Right lobe of liver (tissue), 4 donors: ENCODE measurements around the gene ROCK2.

Experiments
- CTCF ChIP-seq, 4 donors: fragments of 200-600 bp in 3 of 4; fragments of 450-650 bp in 1 of 4; IDR thresholded peaks; one replicate each; pipeline versions ENCODE4 v1.5.1 to v1.8.0; 2016 to 2022; ENCODE audit warnings: antibody characterized with exemption in 4 of 4, mild to moderate bottlenecking in 2 of 4
- POLR2A ChIP-seq: fragments of 450-650 bp; IDR thresholded peaks from one replicate; pipeline ENCODE4 v1.6.1; 2017; ENCODE audit warnings: antibody characterized with exemption, mild to moderate bottlenecking
- donor health status: DM: no; HTN: no; CAD: no.
- donor health status: DM: no; HTN: no; CAD: no.
- donor health status: DM: no; HTN: yes; CAD: no.

GRCh38 chr2:11242542-11243174, 101.8 kb downstream of the ROCK2 start:
- TF ChIP-seq POLR2A = no peak
- no peak for TF ChIP-seq CTCF (IDR thresholded peaks at IDR 0.05)
